Panc1 (cell line): Measurements from ENCODE around the gene LEAP2. TPM values are rescaled to one million over a fixed set of nuclear protein-coding genes. Genes with fewer than 3 reads are reported as not detected.

Experiments used
- ATAC-seq: fragments of 200-7000 bp; cut with Tn5 transposase; 2 replicates; pipeline ENCODE4 v1.9.1; 2020; ENCODE audit warnings: mild to moderate bottlenecking, moderate library complexity
- BruUV-seq: library from RNA; stranded (reverse); fragments of 400-500 nt; replicated peaks from 2 replicates; lab custom pipeline; 2021; lab: Mats Ljungman, UMichigan
- CTCF ChIA-PET: fragments of 300-600 bp; sonication (Branson Sonifier 250); formaldehyde crosslinking; loops from one replicate; lab custom pipeline; 2022; ENCODE audit warnings: antibody characterized with exemption; lab: Charles Lee
- POLR2A ChIA-PET: fragments of 300-600 bp; sonication (Branson Sonifier 250); formaldehyde crosslinking; loops from one replicate; lab custom pipeline; 2022; ENCODE audit warnings: antibody characterized with exemption; lab: Charles Lee
- DNase-seq: peaks from one replicate; pipeline ENCODE4 v3.0.0-alpha.2; 2010; ENCODE audit warnings: low read depth, low spot score
- H3K27ac ChIP-seq: 2 replicates; pipeline ENCODE4 v1.5.1; 2011; ENCODE audit warnings: mild to moderate bottlenecking, low read length, inconsistent platforms
- H3K27me3 ChIP-seq: fragments of 200-500 bp; sonication (Bioruptor generic); 2 replicates; pipeline ENCODE4 v1.6.0; 2014; ENCODE audit warnings: low read length, inconsistent platforms; ENCODE audit not compliant: control insufficient read depth, insufficient read depth
- H3K36me3 ChIP-seq: fragments of 200-500 bp; sonication (Bioruptor generic); 2 replicates; pipeline ENCODE4 v1.5.1; 2014; ENCODE audit warnings: inconsistent platforms, mild to moderate bottlenecking, low read length, moderate library complexity; ENCODE audit not compliant: control insufficient read depth, insufficient read depth
- H3K4me1 ChIP-seq: 2 replicates; pipeline ENCODE4 v1.5.1; 2011; ENCODE audit warnings: inconsistent platforms, mild to moderate bottlenecking, low read length, moderate library complexity; ENCODE audit not compliant: control insufficient read depth, insufficient read depth
- H3K4me3 ChIP-seq, 2 experiments: 2 replicates each; pipeline ENCODE4 v1.5.1; 2011 to 2012; ENCODE audit warnings: low read depth in 2 of 2, low read length in 2 of 2, mild to moderate bottlenecking in 2 of 2, inconsistent platforms in 1 of 2, moderate library complexity in 1 of 2
- H3K9me3 ChIP-seq: fragments of 200-500 bp; sonication (Bioruptor generic); 2 replicates; pipeline ENCODE4 v1.5.1; 2014; ENCODE audit warnings: low read depth, mild to moderate bottlenecking, inconsistent platforms, low read length, moderate library complexity; ENCODE audit not compliant: control insufficient read depth, insufficient read depth
- POLR2AphosphoS5 ChIP-seq: IDR thresholded peaks from 2 replicates; pipeline ENCODE4 v1.6.1; 2012; ENCODE audit warnings: mild to moderate bottlenecking, low read depth, low read length, moderate library complexity
- SIN3A ChIP-seq: IDR thresholded peaks from 2 replicates; pipeline ENCODE4 v1.6.1; 2012; ENCODE audit warnings: low read depth, mild to moderate bottlenecking, low read length, moderate library complexity, borderline replicate concordance; ENCODE audit not compliant: insufficient read depth
- TCF7L2 ChIP-seq: IDR thresholded peaks from 2 replicates; pipeline ENCODE4 v1.6.1; 2011; ENCODE audit warnings: mild to moderate bottlenecking, low read depth, low read length, inconsistent platforms
- in situ Hi-C: cut with HindIII; loops from 2 replicates; pipeline ENCODE4 v1.10.0; 2016; ENCODE audit warnings: low sequenced_read_pairs, low pct_unique_long_range_greater_than_20kb
- intact Hi-C: fragments of 100-400 bp; cut with micrococcal nuclease; formaldehyde crosslinking; loops from one replicate; pipeline ENCODE4 v1.10.0; 2022; ENCODE audit not compliant: unreplicated experiment
- total RNA-seq: library from RNA; stranded (reverse); gene quantifications from one replicate; pipeline ENCODE4 v1.2.1, GENCODE V29; 2021; ENCODE audit not compliant: unreplicated experiment
- TF ChIP-seq, protein P1 (sequence below): fragments of 450-650 bp; IDR thresholded peaks from 2 replicates; pipeline ENCODE4 v1.5.1; 2017; ENCODE audit warnings: mild to moderate bottlenecking
- TF ChIP-seq, protein P2 (sequence below), 2 experiments: IDR thresholded peaks; 2 replicates each; pipeline ENCODE4 v1.6.1; 2011 to 2012; ENCODE audit warnings: low read depth in 2 of 2, control low read depth in 1 of 2, low read length in 1 of 2, mild to moderate bottlenecking in 1 of 2, moderate library complexity in 1 of 2; ENCODE audit not compliant: insufficient read depth in 1 of 2

The LEAP2 gene
- total RNA-seq, 1 experiment from 2014 or later = 1.4 TPM

- no TSS peak for BruUV-seq
- peaks cover 12% of the 10 kb centered on the region for H3K4me1 ChIP-seq
- H3K27me3 ChIP-seq = no peaks in the 10 kb centered on the region
- POLR2A ChIA-PET = no interaction called here
- H3K9me3 ChIP-seq = no peaks in the 10 kb centered on the region
- intact Hi-C loops (no loop called here), in situ Hi-C loops (no loop called here)
- no peak overlapping the region for H3K4me3 ChIP-seq
- H3K27ac ChIP-seq = no peak overlapping the region
- DNase-seq = no peak
- CTCF ChIA-PET = no interaction called here
- peaks cover 17% of the 10 kb centered on the region for H3K36me3 ChIP-seq
- no peak for TF ChIP-seq TCF7L2
- TF ChIP-seq SIN3A = no peak
- TF ChIP-seq, protein P1, sequence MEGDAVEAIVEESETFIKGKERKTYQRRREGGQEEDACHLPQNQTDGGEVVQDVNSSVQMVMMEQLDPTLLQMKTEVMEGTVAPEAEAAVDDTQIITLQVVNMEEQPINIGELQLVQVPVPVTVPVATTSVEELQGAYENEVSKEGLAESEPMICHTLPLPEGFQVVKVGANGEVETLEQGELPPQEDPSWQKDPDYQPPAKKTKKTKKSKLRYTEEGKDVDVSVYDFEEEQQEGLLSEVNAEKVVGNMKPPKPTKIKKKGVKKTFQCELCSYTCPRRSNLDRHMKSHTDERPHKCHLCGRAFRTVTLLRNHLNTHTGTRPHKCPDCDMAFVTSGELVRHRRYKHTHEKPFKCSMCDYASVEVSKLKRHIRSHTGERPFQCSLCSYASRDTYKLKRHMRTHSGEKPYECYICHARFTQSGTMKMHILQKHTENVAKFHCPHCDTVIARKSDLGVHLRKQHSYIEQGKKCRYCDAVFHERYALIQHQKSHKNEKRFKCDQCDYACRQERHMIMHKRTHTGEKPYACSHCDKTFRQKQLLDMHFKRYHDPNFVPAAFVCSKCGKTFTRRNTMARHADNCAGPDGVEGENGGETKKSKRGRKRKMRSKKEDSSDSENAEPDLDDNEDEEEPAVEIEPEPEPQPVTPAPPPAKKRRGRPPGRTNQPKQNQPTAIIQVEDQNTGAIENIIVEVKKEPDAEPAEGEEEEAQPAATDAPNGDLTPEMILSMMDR = no peak
- TF ChIP-seq, protein P2, sequence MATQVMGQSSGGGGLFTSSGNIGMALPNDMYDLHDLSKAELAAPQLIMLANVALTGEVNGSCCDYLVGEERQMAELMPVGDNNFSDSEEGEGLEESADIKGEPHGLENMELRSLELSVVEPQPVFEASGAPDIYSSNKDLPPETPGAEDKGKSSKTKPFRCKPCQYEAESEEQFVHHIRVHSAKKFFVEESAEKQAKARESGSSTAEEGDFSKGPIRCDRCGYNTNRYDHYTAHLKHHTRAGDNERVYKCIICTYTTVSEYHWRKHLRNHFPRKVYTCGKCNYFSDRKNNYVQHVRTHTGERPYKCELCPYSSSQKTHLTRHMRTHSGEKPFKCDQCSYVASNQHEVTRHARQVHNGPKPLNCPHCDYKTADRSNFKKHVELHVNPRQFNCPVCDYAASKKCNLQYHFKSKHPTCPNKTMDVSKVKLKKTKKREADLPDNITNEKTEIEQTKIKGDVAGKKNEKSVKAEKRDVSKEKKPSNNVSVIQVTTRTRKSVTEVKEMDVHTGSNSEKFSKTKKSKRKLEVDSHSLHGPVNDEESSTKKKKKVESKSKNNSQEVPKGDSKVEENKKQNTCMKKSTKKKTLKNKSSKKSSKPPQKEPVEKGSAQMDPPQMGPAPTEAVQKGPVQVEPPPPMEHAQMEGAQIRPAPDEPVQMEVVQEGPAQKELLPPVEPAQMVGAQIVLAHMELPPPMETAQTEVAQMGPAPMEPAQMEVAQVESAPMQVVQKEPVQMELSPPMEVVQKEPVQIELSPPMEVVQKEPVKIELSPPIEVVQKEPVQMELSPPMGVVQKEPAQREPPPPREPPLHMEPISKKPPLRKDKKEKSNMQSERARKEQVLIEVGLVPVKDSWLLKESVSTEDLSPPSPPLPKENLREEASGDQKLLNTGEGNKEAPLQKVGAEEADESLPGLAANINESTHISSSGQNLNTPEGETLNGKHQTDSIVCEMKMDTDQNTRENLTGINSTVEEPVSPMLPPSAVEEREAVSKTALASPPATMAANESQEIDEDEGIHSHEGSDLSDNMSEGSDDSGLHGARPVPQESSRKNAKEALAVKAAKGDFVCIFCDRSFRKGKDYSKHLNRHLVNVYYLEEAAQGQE (IDR thresholded peaks at IDR 0.05; ENCODE audit: insufficient read depth in 1 of 2, low read depth in 2 of 2, low read length in 1 of 2) = no peak
- no peak for TF ChIP-seq POLR2AphosphoS5
- ATAC-seq = no peak
Observed at GRCh38 chr5:132871459-132872284, 1.8 kb upstream of the LEAP2 start.

- no peak for ATAC-seq
- no peaks in the 10 kb centered on the region for H3K9me3 ChIP-seq
- no peak overlapping the region for H3K27ac ChIP-seq
- in situ Hi-C loops = no loop called here
- H3K4me1 ChIP-seq = peaks cover 5% of the 10 kb centered on the region
- TF ChIP-seq SIN3A (no peak), TCF7L2 (no peak), POLR2AphosphoS5 (no peak)
- TF ChIP-seq, protein P2 (IDR thresholded peaks at IDR 0.05; ENCODE audit: insufficient read depth in 1 of 2, low read depth in 2 of 2, low read length in 1 of 2) = no peak
- TF ChIP-seq, protein P1 = no peak
- DNase-seq = no peak
- BruUV-seq = no TSS peak
- H3K4me3 ChIP-seq = no peak overlapping the region
- ChIA-PET POLR2A (no interaction called here), CTCF (no interaction called here)
- no peaks in the 10 kb centered on the region for H3K27me3 ChIP-seq
- intact Hi-C loops = no loop called here
- H3K36me3 ChIP-seq = peaks cover 9% of the 10 kb centered on the region
Observed at GRCh38 chr5:132872788-132873118, 715 bp upstream of the LEAP2 start.
